ENCODE measurements around the gene HMG20A. TPM values are rescaled to one million over a fixed set of nuclear protein-coding genes. Genes with fewer than 3 reads are reported as not detected.

The HMG20A gene
- total RNA-seq, 6 donors from 2014 or later: 33.1 to 155 (median 39.3) TPM

DNA sequence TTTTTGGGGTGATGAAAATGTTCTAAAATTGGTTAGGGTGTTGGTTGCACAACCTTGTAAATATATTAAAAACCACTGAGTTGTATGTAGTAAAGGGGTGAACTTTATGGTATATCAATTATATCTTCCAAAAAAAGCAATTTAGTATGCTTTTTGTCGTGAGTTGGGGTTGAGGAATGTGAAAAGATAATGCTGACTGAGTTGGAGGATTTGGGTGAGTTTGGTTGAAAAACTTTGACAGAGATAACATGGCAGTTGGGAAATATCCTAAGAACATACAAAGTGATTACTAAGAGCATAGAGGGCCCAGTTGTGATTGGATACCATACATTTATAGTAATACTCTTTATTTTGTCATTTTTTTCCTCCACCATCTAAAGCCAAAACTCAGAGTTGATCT is 33.6 kb downstream of the HMG20A start:
- peaks cover 21 to 31% (median 27%) of the 10 kb centered on the region in 4 donors for H3K4me1 ChIP-seq
- H3K4me3 ChIP-seq: no peak overlapping the region
- H3K9me3 ChIP-seq: no peaks in the 10 kb centered on the region
- DNase-seq: no peak
- peak overlapping the region in 2 of 4 donors; percentile 41 to 67 for H3K27ac ChIP-seq
- no peak for TF ChIP-seq EP300 (IDR thresholded peaks at IDR 0.05)
- no peaks in the 10 kb centered on the region for H3K27me3 ChIP-seq
- H3K36me3 ChIP-seq: peaks cover 0 to 13% (median 3%) of the 10 kb centered on the region in 4 donors
- 83 to 93% methylated on average over 1 of the region's 1 CpG for WGBS, 2 donors
- no peak for ATAC-seq (ENCODE audit: low FRiP score in 2 of 2)

DNA sequence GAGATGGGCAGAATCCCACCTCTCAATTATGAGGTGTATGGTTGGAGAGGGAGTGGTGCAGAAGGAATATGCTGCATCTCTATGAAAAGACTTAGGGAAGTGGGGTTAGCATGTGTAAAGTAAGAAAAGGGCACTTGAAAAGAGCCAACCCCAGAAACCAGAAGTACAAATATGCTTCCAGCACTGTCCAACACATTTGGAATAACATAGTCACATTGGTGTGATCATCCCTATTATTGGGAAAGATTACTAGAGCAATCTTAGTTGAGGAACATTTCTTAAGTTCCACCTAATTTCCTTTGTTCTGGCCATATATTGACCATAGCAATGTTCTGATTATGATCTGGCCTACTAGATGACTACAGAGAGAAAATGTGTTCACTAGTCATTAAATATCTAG is 34.3 kb downstream of the HMG20A start:
- TF ChIP-seq, protein P1, sequence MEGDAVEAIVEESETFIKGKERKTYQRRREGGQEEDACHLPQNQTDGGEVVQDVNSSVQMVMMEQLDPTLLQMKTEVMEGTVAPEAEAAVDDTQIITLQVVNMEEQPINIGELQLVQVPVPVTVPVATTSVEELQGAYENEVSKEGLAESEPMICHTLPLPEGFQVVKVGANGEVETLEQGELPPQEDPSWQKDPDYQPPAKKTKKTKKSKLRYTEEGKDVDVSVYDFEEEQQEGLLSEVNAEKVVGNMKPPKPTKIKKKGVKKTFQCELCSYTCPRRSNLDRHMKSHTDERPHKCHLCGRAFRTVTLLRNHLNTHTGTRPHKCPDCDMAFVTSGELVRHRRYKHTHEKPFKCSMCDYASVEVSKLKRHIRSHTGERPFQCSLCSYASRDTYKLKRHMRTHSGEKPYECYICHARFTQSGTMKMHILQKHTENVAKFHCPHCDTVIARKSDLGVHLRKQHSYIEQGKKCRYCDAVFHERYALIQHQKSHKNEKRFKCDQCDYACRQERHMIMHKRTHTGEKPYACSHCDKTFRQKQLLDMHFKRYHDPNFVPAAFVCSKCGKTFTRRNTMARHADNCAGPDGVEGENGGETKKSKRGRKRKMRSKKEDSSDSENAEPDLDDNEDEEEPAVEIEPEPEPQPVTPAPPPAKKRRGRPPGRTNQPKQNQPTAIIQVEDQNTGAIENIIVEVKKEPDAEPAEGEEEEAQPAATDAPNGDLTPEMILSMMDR (IDR thresholded peaks at IDR 0.05): no peak
- TF ChIP-seq POLR2A (IDR thresholded peaks at IDR 0.05) (no peak), EP300 (IDR thresholded peaks at IDR 0.05) (no peak), POLR2AphosphoS5 (IDR thresholded peaks at IDR 0.05) (no peak)
- ATAC-seq (ENCODE audit: low FRiP score in 2 of 2) (no peak), DNase-seq (no peak)
- Histone ChIP-seq H3K36me3 (peaks cover 0 to 7% (median 3%) of the 10 kb centered on the region in 4 donors), H3K27me3 (no peaks in the 10 kb centered on the region), H3K4me1 (peaks cover 21 to 31% (median 27%) of the 10 kb centered on the region in 4 donors), H3K9me3 (no peaks in the 10 kb centered on the region), H3K27ac (peak overlapping the region in 2 of 4 donors; percentile 41 to 67), H3K4me3 (no peak overlapping the region)

DNA sequence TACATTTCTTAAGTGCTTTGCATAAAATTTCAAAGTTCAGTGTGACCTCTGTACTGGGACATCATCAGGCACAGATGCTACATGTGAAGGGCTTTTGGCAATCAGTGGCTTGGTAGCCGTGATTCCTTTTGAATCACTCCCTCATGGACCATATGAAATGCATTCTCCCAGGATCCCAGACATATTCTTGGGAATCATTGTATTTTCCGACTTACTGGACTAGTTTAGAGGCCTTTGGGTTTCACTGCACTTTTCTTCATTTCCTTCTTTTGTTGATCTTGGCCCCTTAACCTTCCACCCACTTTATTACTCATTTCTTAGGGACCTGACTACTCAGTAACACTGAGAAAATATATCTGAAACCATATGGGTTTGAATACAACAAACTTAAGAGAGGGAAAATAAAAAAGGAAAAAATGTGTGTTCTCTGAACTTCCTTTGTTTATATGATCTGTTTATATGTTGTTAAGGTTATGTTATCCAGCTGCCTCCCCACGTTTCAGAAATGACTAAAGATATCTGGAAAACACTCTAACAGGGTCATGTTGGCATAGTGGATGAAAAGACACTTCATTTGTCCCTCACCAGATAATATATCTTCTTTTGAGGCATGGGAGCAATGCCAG is 35.1 kb downstream of the HMG20A start:
- DNase-seq (no peak), ATAC-seq (ENCODE audit: low FRiP score in 2 of 2) (peak; percentile 66 to 79)
- 45 to 46% methylated on average over 3 of the region's 3 CpGs for WGBS, 2 donors
- Histone ChIP-seq H3K9me3 (no peaks in the 10 kb centered on the region), H3K4me1 (peaks cover 21 to 31% (median 27%) of the 10 kb centered on the region in 4 donors), H3K27me3 (no peaks in the 10 kb centered on the region), H3K36me3 (peaks cover 0 to 7% (median 3%) of the 10 kb centered on the region in 4 donors), H3K4me3 (no peak overlapping the region), H3K27ac (peak overlapping the region in 3 of 4 donors; percentile 36 to 67 (median 41))
- peak in 1 of 2 donors; percentile 47 for TF ChIP-seq POLR2AphosphoS5 (IDR thresholded peaks at IDR 0.05)
- peak in 2 of 4 donors; percentile 41 to 62 for TF ChIP-seq EP300 (IDR thresholded peaks at IDR 0.05)
- TF ChIP-seq, protein P1 (IDR thresholded peaks at IDR 0.05): no peak

DNA sequence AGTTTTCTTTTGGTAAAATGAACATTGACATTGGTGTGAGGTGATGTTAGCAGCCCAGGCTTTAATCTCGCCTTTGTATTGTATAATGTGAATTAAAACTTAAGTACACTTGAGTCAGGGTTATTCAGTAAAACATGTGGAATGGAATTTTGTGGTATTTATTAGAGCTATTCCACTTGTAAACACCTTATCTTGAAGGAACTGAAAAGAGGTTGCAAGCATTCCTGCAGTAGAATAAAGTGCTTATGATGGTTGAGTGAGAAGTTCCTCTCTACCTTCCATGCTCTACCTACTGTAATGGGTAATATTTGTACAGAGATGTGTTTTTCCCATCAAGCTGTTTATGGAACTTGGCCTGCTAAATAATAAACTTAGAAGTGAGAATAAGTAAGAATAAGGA is 36.1 kb downstream of the HMG20A start:
- H3K27me3 ChIP-seq: no peaks in the 10 kb centered on the region
- H3K4me1 ChIP-seq: peaks cover 21 to 31% (median 27%) of the 10 kb centered on the region in 4 donors
- no peak overlapping the region for H3K27ac ChIP-seq
- H3K36me3 ChIP-seq: peaks cover 0 to 7% (median 3%) of the 10 kb centered on the region in 4 donors
- ATAC-seq (ENCODE audit: low FRiP score in 2 of 2): peak in 1 of 2 donors; percentile 55
- DNase-seq: no peak
- no peaks in the 10 kb centered on the region for H3K9me3 ChIP-seq
- 50 to 62% methylated on average over 1 of the region's 1 CpG for WGBS, 2 donors
- no peak overlapping the region for H3K4me3 ChIP-seq
- TF ChIP-seq POLR2AphosphoS5 (IDR thresholded peaks at IDR 0.05) (no peak), POLR2A (IDR thresholded peaks at IDR 0.05) (no peak), EP300 (IDR thresholded peaks at IDR 0.05) (no peak)
- TF ChIP-seq, protein P1 (IDR thresholded peaks at IDR 0.05): no peak

DNA sequence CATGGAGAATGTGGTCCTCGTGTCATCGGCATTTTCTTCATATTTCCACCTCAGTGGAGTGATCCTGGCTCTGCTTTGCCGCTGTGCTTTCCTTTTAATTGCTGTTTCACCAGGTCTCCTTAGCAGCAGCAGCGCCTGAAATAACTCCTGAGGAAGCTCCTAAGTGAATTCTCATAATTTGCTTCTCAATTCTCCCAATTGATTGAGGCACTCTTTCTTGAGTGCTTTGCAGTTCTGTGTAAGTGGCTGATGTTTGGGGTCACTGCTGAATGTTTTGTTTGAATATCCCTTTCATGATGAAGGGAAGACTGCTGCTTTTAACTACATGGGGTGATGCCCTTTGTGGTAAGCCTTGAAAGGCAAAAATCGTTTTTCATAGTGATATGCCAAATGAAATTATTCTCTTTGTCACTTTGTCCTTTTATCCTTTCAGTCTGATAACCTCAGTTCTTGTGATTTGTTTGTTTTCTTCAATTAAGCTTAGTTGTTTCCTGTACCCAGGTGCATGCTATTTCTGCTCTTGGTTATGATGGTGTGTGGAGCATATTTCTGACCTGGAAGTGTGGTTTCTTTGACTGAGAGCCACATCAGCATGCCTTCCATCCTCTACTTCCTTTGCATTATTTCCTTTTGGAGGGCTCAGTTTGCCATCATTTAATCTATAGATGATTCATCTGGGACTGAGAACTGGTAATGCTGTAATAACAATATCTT is 36.7 kb downstream of the HMG20A start:
- no peak for ATAC-seq (ENCODE audit: low FRiP score in 2 of 2)

More for the DNA sequence above, 36.7 kb downstream of the HMG20A start:
- Histone ChIP-seq H3K27me3 (no peaks in the 10 kb centered on the region), H3K27ac (peak overlapping the region in 1 of 4 donors; percentile 42), H3K4me3 (no peak overlapping the region), H3K9me3 (no peaks in the 10 kb centered on the region), H3K36me3 (peaks cover 0 to 7% (median 3%) of the 10 kb centered on the region in 4 donors), H3K4me1 (peaks cover 21 to 31% (median 27%) of the 10 kb centered on the region in 4 donors)
- no peak for DNase-seq
- WGBS, 2 donors: 67 to 71% methylated on average over 5 of the region's 5 CpGs
- TF ChIP-seq POLR2AphosphoS5 (IDR thresholded peaks at IDR 0.05) (no peak), EP300 (IDR thresholded peaks at IDR 0.05) (no peak), POLR2A (IDR thresholded peaks at IDR 0.05) (no peak)
- TF ChIP-seq, protein P1 (IDR thresholded peaks at IDR 0.05): no peak
